ENCODE results near the gene ARIH2. TPM values are rescaled to one million over a fixed set of nuclear protein-coding genes. Genes with fewer than 3 reads are reported as not detected.

ARIH2 gene
- total RNA-seq, 1 experiment from 2014 or later, result 77.0 TPM

DNA sequence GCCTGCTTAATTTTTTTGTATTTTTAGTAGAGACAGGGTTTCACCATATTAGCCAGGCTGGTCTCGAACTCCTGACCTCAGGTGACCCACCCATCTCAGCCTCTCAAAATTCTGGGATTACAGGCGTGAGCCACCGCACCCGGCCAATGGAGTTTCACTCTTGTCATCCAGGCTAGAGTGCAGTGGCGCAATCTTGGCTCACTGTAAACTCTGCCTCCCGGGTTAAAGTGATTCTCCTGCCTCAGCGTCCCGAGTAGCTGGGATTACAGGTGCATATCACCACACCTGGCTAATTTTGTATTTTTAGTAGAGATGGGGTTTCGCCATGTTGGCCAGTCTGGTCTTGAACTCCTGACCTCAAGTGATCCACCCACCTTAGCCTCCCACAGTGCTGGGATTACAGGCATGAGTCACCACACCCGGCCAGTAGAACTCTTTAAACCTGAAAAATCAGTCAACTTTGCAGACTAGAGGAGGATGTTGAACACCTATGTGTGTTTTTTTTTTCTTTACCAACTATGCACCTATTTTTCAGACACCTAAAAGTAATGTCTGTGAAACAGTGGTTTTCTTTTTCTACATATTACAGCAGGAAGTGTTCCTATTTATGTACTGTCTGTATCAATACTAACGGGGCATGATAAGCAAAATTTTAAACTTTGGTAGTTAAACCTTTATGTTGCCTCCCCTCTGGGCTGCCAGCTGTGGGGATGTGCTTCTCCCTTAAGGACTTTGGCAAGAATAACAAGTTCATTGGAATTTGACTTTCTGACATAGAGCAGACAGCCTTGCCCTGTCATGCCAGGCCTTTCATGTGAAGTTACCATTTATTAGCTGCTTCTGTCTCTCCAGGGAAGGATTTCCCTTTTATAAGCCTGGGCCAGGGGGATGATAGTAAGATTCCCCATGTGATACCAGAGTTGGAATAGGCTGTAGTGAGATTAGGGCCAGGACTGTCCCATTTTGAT, 8.1 kb downstream of the ARIH2 start:
- in situ Hi-C loops (cut with HindIII; ENCODE audit: low pct_unique_long_range_greater_than_20kb, low sequenced_read_pairs), result no loop called here
- Histone ChIP-seq H3K9me3 (ENCODE audit: control insufficient read depth, insufficient read depth, low read depth, low read length) (no peaks in the 10 kb centered on the region), H3K36me3 (ENCODE audit: control insufficient read depth, insufficient read depth, low read length) (peaks cover 17% of the 10 kb centered on the region), H3K27ac (ENCODE audit: low read length) (no peak overlapping the region), H3K4me1 (ENCODE audit: control insufficient read depth, insufficient read depth, low read length) (peaks cover 17% of the 10 kb centered on the region), H3K27me3 (ENCODE audit: control insufficient read depth, insufficient read depth, low read length) (no peaks in the 10 kb centered on the region), H3K4me3 (ENCODE audit: low read depth in 2 of 2, low read length in 2 of 2) (no peak overlapping the region)
- TF ChIP-seq, protein P1, sequence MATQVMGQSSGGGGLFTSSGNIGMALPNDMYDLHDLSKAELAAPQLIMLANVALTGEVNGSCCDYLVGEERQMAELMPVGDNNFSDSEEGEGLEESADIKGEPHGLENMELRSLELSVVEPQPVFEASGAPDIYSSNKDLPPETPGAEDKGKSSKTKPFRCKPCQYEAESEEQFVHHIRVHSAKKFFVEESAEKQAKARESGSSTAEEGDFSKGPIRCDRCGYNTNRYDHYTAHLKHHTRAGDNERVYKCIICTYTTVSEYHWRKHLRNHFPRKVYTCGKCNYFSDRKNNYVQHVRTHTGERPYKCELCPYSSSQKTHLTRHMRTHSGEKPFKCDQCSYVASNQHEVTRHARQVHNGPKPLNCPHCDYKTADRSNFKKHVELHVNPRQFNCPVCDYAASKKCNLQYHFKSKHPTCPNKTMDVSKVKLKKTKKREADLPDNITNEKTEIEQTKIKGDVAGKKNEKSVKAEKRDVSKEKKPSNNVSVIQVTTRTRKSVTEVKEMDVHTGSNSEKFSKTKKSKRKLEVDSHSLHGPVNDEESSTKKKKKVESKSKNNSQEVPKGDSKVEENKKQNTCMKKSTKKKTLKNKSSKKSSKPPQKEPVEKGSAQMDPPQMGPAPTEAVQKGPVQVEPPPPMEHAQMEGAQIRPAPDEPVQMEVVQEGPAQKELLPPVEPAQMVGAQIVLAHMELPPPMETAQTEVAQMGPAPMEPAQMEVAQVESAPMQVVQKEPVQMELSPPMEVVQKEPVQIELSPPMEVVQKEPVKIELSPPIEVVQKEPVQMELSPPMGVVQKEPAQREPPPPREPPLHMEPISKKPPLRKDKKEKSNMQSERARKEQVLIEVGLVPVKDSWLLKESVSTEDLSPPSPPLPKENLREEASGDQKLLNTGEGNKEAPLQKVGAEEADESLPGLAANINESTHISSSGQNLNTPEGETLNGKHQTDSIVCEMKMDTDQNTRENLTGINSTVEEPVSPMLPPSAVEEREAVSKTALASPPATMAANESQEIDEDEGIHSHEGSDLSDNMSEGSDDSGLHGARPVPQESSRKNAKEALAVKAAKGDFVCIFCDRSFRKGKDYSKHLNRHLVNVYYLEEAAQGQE (IDR thresholded peaks at IDR 0.05; ENCODE audit: insufficient read depth in 1 of 2, low read depth in 2 of 2, low read length in 1 of 2), result no peak
- TF ChIP-seq TCF7L2 (IDR thresholded peaks at IDR 0.05; ENCODE audit: low read depth, low read length), result no peak
- TF ChIP-seq POLR2AphosphoS5 (IDR thresholded peaks at IDR 0.05; ENCODE audit: low read depth, low read length), result no peak
- TF ChIP-seq SIN3A (IDR thresholded peaks at IDR 0.05; ENCODE audit: borderline replicate concordance, insufficient read depth, low read depth, low read length), result no peak
- TF ChIP-seq, protein P2, sequence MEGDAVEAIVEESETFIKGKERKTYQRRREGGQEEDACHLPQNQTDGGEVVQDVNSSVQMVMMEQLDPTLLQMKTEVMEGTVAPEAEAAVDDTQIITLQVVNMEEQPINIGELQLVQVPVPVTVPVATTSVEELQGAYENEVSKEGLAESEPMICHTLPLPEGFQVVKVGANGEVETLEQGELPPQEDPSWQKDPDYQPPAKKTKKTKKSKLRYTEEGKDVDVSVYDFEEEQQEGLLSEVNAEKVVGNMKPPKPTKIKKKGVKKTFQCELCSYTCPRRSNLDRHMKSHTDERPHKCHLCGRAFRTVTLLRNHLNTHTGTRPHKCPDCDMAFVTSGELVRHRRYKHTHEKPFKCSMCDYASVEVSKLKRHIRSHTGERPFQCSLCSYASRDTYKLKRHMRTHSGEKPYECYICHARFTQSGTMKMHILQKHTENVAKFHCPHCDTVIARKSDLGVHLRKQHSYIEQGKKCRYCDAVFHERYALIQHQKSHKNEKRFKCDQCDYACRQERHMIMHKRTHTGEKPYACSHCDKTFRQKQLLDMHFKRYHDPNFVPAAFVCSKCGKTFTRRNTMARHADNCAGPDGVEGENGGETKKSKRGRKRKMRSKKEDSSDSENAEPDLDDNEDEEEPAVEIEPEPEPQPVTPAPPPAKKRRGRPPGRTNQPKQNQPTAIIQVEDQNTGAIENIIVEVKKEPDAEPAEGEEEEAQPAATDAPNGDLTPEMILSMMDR (IDR thresholded peaks at IDR 0.05), result no peak
- POLR2A ChIA-PET, result no interaction called here
- CTCF ChIA-PET, result no interaction called here
- intact Hi-C loops (cut with micrococcal nuclease; ENCODE audit: unreplicated experiment), result no loop called here
- ATAC-seq, result no peak
- BruUV-seq (replicated peaks), result no TSS peak
- no peak for DNase-seq (ENCODE audit: low read depth, low spot score)

DNA sequence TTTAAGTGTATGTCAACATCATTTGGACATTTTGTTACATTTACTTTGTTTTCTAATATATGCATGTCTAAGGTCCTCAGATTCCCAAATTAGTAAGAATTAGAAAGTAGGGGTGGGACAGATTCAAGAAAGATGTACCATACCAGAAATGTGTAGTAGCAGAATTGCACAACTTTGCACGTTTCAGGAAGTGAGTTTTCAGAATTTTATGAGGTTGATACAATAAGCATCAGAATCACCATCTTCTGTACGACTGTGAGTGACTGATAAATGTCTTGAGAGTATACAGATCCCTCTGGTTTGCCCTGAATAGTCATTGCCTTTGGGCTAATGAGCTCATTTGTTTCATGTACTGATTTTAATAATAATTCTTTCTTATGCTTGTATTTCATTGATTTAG, 9.3 kb downstream of the ARIH2 start:
- in situ Hi-C loops (cut with HindIII; ENCODE audit: low pct_unique_long_range_greater_than_20kb, low sequenced_read_pairs), result no loop called here
- CTCF ChIA-PET, result no interaction called here
- no peak for ATAC-seq
- TF ChIP-seq TCF7L2 (IDR thresholded peaks at IDR 0.05; ENCODE audit: low read depth, low read length) (no peak), POLR2AphosphoS5 (IDR thresholded peaks at IDR 0.05; ENCODE audit: low read depth, low read length) (no peak), SIN3A (IDR thresholded peaks at IDR 0.05; ENCODE audit: borderline replicate concordance, insufficient read depth, low read depth, low read length) (no peak)
- TF ChIP-seq, protein P2 (IDR thresholded peaks at IDR 0.05), result no peak
- TF ChIP-seq, protein P1 (IDR thresholded peaks at IDR 0.05; ENCODE audit: insufficient read depth in 1 of 2, low read depth in 2 of 2, low read length in 1 of 2), result no peak
- no TSS peak for BruUV-seq (replicated peaks)
- intact Hi-C loops (cut with micrococcal nuclease; ENCODE audit: unreplicated experiment), result no loop called here
- H3K27ac ChIP-seq (ENCODE audit: low read length), result no peak overlapping the region
- peaks cover 17% of the 10 kb centered on the region for H3K4me1 ChIP-seq (ENCODE audit: control insufficient read depth, insufficient read depth, low read length)
- POLR2A ChIA-PET, result no interaction called here
- H3K4me3 ChIP-seq (ENCODE audit: low read depth in 2 of 2, low read length in 2 of 2), result no peak overlapping the region
- DNase-seq (ENCODE audit: low read depth, low spot score), result no peak
- no peaks in the 10 kb centered on the region for H3K27me3 ChIP-seq (ENCODE audit: control insufficient read depth, insufficient read depth, low read length)
- peaks cover 12% of the 10 kb centered on the region for H3K36me3 ChIP-seq (ENCODE audit: control insufficient read depth, insufficient read depth, low read length)
- H3K9me3 ChIP-seq (ENCODE audit: control insufficient read depth, insufficient read depth, low read depth, low read length), result no peaks in the 10 kb centered on the region
